GM12878 (cell line): ENCODE results near the gene HPS5. TPM values are rescaled to one million over a fixed set of nuclear protein-coding genes. Genes with fewer than 3 reads are reported as not detected.
A peak's percentile ranks its signal among the peaks of the same experiment; 100 is the strongest.

Source experiments
- ATAC-seq: fragments of 200-7000 bp; cut with Tn5 transposase; 3 replicates; pipeline ENCODE4 v1.9.1; 2020; ENCODE audit warnings: mild to moderate bottlenecking, moderate library complexity
- BruUV-seq: library from RNA; stranded (reverse); fragments of 400-500 nt; replicated peaks from 2 replicates; lab custom pipeline; 2021; lab: Mats Ljungman, UMichigan
- CTCF ChIA-PET: fragments of 300-600 bp; sonication (Branson Sonifier 250); formaldehyde crosslinking; extraction: SDS; loops from one replicate; lab custom pipeline; 2021; ENCODE audit warnings: inconsistent platforms; lab: Yijun Ruan, JAX
- POLR2A ChIA-PET: fragments of 350-600 bp; formaldehyde crosslinking; extraction: SDS; loops from one replicate; lab custom pipeline; 2021; ENCODE audit warnings: inconsistent platforms; lab: Charles Lee
- RAD21 ChIA-PET: fragments of 300-600 bp; sonication (Branson Sonifier 250); formaldehyde crosslinking; loops from one replicate; lab custom pipeline; 2023; ENCODE audit warnings: antibody characterized with exemption; ENCODE audit not compliant: unreplicated experiment; lab: Charles Lee
- SMC1A ChIA-PET: fragments of 300-600 bp; sonication (Branson Sonifier 250); formaldehyde crosslinking; loops from one replicate; lab custom pipeline; 2023; ENCODE audit not compliant: unreplicated experiment, uncharacterized antibody; lab: Charles Lee
- DNase-seq: peaks from one replicate; pipeline ENCODE4 v3.0.0-alpha.2; 2011; ENCODE audit warnings: low read depth, low spot score
- FAIRE-seq: peaks from 3 replicates; lab custom pipeline; 2011; peaks lifted over from hg19 to GRCh38; lab: Jason Lieb, UNC
- H2AFZ ChIP-seq: 2 replicates; pipeline ENCODE4 v1.6.0; 2011; ENCODE audit warnings: low read depth, low read length, control low read depth; ENCODE audit not compliant: control insufficient read depth
- H3K27ac ChIP-seq: 2 replicates; pipeline ENCODE4 v1.5.1; 2011; ENCODE audit warnings: control low read depth; ENCODE audit not compliant: control insufficient read depth, insufficient read depth
- H3K27me3 ChIP-seq, 2 experiments: replicated peaks in 1 of 2; 2 replicates each; pipeline versions ENCODE4 v1.6.0 to v1.6.1; 2011; ENCODE audit warnings: low read length in 1 of 2; ENCODE audit not compliant: control insufficient read depth in 2 of 2, insufficient read depth in 2 of 2
- H3K36me3 ChIP-seq, 2 experiments: 2 replicates each; pipeline ENCODE4 v1.5.1; 2011; ENCODE audit warnings: low read length in 1 of 2; ENCODE audit not compliant: control insufficient read depth in 2 of 2, insufficient read depth in 2 of 2
- H3K4me1 ChIP-seq: 2 replicates; pipeline ENCODE4 v1.6.1; 2011; ENCODE audit warnings: mild to moderate bottlenecking, low read length, moderate library complexity, mixed read lengths; ENCODE audit not compliant: control insufficient read depth, insufficient read depth
- H3K4me2 ChIP-seq: 2 replicates; pipeline ENCODE4 v1.6.0; 2011; ENCODE audit warnings: control low read depth; ENCODE audit not compliant: control insufficient read depth, insufficient read depth
- H3K4me3 ChIP-seq: fragments of 200-600 bp; sonication (generic); 2 replicates; pipeline ENCODE4 v1.5.1; 2016
- H3K79me2 ChIP-seq: 2 replicates; pipeline ENCODE4 v1.6.0; 2011; ENCODE audit warnings: low read length; ENCODE audit not compliant: control insufficient read depth, insufficient read depth
- H3K9ac ChIP-seq: 2 replicates; pipeline ENCODE4 v1.8.0; 2011; ENCODE audit warnings: low read length, control low read depth, mixed read lengths; ENCODE audit not compliant: control insufficient read depth, insufficient read depth
- H3K9me3 ChIP-seq: replicated peaks from 3 replicates; pipeline ENCODE4 v1.5.1; 2011; ENCODE audit warnings: mild to moderate bottlenecking, low read length; ENCODE audit not compliant: control insufficient read depth, insufficient read depth
- H4K20me1 ChIP-seq: 2 replicates; pipeline ENCODE4 v1.6.0; 2011; ENCODE audit not compliant: control insufficient read depth, insufficient read depth
- EP300 ChIP-seq, 2 experiments: fragments of 150-350 bp in 1 of 2; IDR thresholded peaks; 2 replicates each; pipeline ENCODE4 v1.6.1; 2011 to 2012; ENCODE audit warnings: low read depth in 2 of 2, low read length in 2 of 2, borderline replicate concordance in 1 of 2, improper control_type of control experiment in 1 of 2, inconsistent platforms in 1 of 2; ENCODE audit not compliant: control insufficient read depth in 1 of 2
- IKZF2 ChIP-seq, 2 experiments: fragments of 450-650 bp; IDR thresholded peaks; 2 replicates each; pipeline ENCODE4 v1.6.1; 2017; ENCODE audit warnings: mild to moderate bottlenecking in 2 of 2, moderate library complexity in 2 of 2
- POLR2A ChIP-seq: IDR thresholded peaks from 2 replicates; pipeline ENCODE4 v1.6.1; 2011; ENCODE audit warnings: low read depth, mild to moderate bottlenecking, low read length
- SRF ChIP-seq, 2 experiments: IDR thresholded peaks; 2 replicates each; pipeline ENCODE4 v1.6.1; 2011; ENCODE audit warnings: low read depth in 2 of 2, low read length in 2 of 2, mild to moderate bottlenecking in 1 of 2, moderate library complexity in 1 of 2
- YY1 ChIP-seq: IDR thresholded peaks from 2 replicates; pipeline ENCODE4 v1.6.1; 2011; ENCODE audit warnings: low read depth, mild to moderate bottlenecking, low read length
- ZNF622 ChIP-seq: fragments of 450-650 bp; IDR thresholded peaks from 2 replicates; pipeline ENCODE4 v1.6.1; 2017; ENCODE audit warnings: mild to moderate bottlenecking, inconsistent platforms
- WGBS: methylation state at CpG from one replicate; pipeline ENCODE4 v1.1.6; 2016; ENCODE audit warnings: low lambda C conversion rate; ENCODE audit not compliant: insufficient replicate concordance, insufficient coverage; ENCODE audit errors: missing lambda C conversion rate; 5-methylcytosine and 5-hydroxymethylcytosine counted together
- in situ Hi-C: fragments of 300-500 bp; cut with MboI; formaldehyde crosslinking; loops from 9 replicates; pipeline ENCODE4 v1.14.3; 2018; ENCODE audit warnings: mixed read lengths
- intact Hi-C: fragments of 100-400 bp; cut with micrococcal nuclease; formaldehyde crosslinking; loops from one replicate; pipeline ENCODE4 v1.14.2; 2022; ENCODE audit not compliant: unreplicated experiment
- polyA plus RNA-seq, 11 experiments: library from polyadenylated mRNA; depleted of rRNA in 4 of 11; unstranded in 6 of 11; stranded (reverse) in 5 of 11; fragments of >200 nt; fragmentation: Nextera tagmentation in 4 of 11; fragmentation: Illumina TruSeq in 1 of 11; extraction: Ambion mirVana in 4 of 11; extraction: Trizol in 1 of 11; gene quantifications; 1 replicate in 1 of 11; 2 replicates in 10 of 11; pipeline versions ENCODE4 v1.2.1 to v1.2.3, GENCODE V29; 2011 to 2016; ENCODE audit warnings: inconsistent platforms in 2 of 11, missing spikeins in 2 of 11, low read depth in 1 of 11
- total RNA-seq, 4 experiments: library from RNA; depleted of rRNA in 3 of 4; stranded (reverse); fragments of >200 nt in 3 of 4; fragmentation: Illumina TruSeq in 1 of 4; extraction: Trizol in 1 of 4; gene quantifications; 2 replicates each; pipeline versions ENCODE4 v1.2.1 to v1.2.3, GENCODE V29; 2013 to 2021
- TF ChIP-seq, protein P1 (sequence below): IDR thresholded peaks from 2 replicates; pipeline ENCODE4 v1.6.1; 2012; ENCODE audit warnings: low read depth, low read length, improper control_type of control experiment
- TF ChIP-seq, protein P2 (sequence below): IDR thresholded peaks from 2 replicates; pipeline ENCODE4 v1.6.1; 2012; ENCODE audit warnings: low read depth, low read length, improper control_type of control experiment

The HPS5 gene
- total and polyA plus RNA-seq, 10 of the 15 experiments (the other 5 are each of a cell fraction or from before 2014, with no cell fraction given): 11.9 to 32.6 (median 23.5) TPM

DNA sequence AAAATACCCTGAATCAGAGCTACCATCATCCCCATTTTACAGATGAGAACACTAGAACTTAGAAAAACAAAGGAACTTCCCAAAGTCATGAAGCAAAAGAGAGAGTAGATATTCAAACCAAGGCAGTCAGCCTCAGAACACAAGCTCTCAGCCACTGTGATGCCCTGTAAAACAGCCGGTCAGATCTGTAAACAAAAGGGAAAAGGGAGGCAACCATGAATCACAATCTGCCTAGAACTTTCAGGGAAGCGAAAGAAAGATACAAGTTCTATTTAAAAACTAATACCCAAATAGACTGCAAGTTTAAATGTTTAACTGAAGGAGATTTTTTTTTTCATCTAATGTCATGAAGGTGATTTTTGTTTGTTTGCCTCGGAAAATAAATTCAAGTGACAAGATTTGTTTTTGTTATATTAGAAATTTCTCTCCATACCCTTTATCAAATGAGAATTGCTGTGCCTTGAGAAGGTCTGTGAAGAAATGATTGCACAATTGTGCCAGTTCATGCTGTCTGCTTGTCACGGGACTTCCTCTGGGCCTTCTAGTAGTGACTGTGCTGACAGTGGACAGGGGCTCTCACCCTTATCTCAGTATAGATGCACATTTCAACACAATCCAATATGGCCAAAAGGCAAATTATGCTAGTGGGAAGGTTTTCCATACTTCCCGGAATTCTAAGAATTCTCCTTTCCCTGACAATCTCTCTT lies 44.2 kb downstream of the HPS5 start (continued):
- TF ChIP-seq, protein P1, sequence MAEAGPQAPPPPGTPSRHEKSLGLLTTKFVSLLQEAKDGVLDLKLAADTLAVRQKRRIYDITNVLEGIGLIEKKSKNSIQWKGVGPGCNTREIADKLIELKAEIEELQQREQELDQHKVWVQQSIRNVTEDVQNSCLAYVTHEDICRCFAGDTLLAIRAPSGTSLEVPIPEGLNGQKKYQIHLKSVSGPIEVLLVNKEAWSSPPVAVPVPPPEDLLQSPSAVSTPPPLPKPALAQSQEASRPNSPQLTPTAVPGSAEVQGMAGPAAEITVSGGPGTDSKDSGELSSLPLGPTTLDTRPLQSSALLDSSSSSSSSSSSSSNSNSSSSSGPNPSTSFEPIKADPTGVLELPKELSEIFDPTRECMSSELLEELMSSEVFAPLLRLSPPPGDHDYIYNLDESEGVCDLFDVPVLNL: no peak
- no peak for TF ChIP-seq POLR2A
- TF ChIP-seq YY1: no peak
- TF ChIP-seq, all 136 proteins: peak for 0

DNA sequence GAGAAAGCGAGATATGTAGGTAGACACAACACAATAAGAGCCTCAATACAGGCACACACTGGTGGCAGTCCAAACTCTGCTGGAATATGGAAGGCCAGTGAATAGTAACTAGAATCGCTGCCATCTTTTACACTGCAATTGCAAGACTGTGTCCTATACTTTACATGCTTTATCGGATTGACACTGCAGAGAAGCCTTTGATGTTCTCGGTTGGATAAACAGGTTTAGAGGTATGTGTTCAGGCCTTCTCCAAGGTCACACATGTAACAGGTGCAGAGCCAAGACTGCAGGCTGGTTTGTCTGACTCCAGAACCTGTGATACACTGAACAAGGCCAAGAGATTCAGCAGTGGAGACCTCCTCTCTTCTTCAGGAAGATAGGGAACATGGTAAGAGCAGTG lies 50.7 kb downstream of the HPS5 start:
- H3K27me3 ChIP-seq: no peaks in the 10 kb centered on the region
- H2AFZ ChIP-seq: no peak overlapping the region
- H4K20me1 ChIP-seq: no peaks in the 10 kb centered on the region
- in situ Hi-C loops (no loop called here), intact Hi-C loops (no loop called here)
- RAD21 ChIA-PET: no interaction called here
- DNase-seq: no peak
- no peak overlapping the region for H3K27ac ChIP-seq
- SMC1A ChIA-PET: no interaction called here
- WGBS: 82% methylated on average over 4 of the region's 4 CpGs
- BruUV-seq: no TSS peak
- ATAC-seq: no peak
- H3K4me2 ChIP-seq: no peak overlapping the region
- no peaks in the 10 kb centered on the region for H3K79me2 ChIP-seq
- H3K9ac ChIP-seq: no peak overlapping the region
- CTCF ChIA-PET: no interaction called here
- H3K9me3 ChIP-seq: no peaks in the 10 kb centered on the region
- H3K4me1 ChIP-seq: peaks cover 10% of the 10 kb centered on the region
- no peak overlapping the region for H3K4me3 ChIP-seq
- no peaks in the 10 kb centered on the region for H3K36me3 ChIP-seq
- no peak for FAIRE-seq
- POLR2A ChIA-PET: no interaction called here
- TF ChIP-seq SRF (IDR thresholded peaks at IDR 0.05; ENCODE audit: low read depth in 2 of 2, low read length in 2 of 2): no peak
- 0 out of 4 replicates have a peak, but pooled peaks of 1 of the 2 experiments have one; percentile 10 for TF ChIP-seq EP300 (IDR thresholded peaks at IDR 0.05; ENCODE audit: borderline replicate concordance in 1 of 2, control insufficient read depth in 1 of 2, low read depth in 2 of 2, low read length in 2 of 2)
- no peak for TF ChIP-seq ZNF622
- no peak for TF ChIP-seq IKZF2 (IDR thresholded peaks at IDR 0.05)
- TF ChIP-seq, protein P2, sequence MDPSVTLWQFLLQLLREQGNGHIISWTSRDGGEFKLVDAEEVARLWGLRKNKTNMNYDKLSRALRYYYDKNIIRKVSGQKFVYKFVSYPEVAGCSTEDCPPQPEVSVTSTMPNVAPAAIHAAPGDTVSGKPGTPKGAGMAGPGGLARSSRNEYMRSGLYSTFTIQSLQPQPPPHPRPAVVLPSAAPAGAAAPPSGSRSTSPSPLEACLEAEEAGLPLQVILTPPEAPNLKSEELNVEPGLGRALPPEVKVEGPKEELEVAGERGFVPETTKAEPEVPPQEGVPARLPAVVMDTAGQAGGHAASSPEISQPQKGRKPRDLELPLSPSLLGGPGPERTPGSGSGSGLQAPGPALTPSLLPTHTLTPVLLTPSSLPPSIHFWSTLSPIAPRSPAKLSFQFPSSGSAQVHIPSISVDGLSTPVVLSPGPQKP: no peak
